K562 (cell line): Measurements from ENCODE around the gene GALNT17. TPM values are rescaled to one million over a fixed set of nuclear protein-coding genes. Genes with fewer than 3 reads are reported as not detected.

Experiments used
- ATAC-seq: fragments of 200-7000 bp; cut with Tn5 transposase; 3 replicates; pipeline ENCODE4 v1.9.1; 2020; ENCODE audit warnings: moderate library complexity
- BruUV-seq: library from RNA; stranded (reverse); fragments of 400-500 nt; replicated peaks from 2 replicates; lab custom pipeline; 2021; lab: Mats Ljungman, UMichigan
- CTCF ChIA-PET: fragments of 300-600 bp; formaldehyde crosslinking; extraction: SDS; loops from one replicate; lab custom pipeline; 2021; ENCODE audit warnings: low intra/inter-chr PET ratio; lab: Yijun Ruan, JAX
- POLR2A ChIA-PET: fragments of 300-600, 350-650 bp; sonication (Branson Sonifier 250); formaldehyde crosslinking; extraction: SDS; loops from one replicate; lab custom pipeline; 2021; ENCODE audit warnings: antibody characterized with exemption, inconsistent platforms; lab: Yijun Ruan, JAX
- DNase-seq, 4 experiments: peaks; one replicate each; pipeline versions ENCODE4 v3.0.0 to v3.0.0-alpha.2; 2011 to 2018; ENCODE audit warnings: low spot score in 3 of 4, mixed read lengths in 3 of 4; ENCODE audit errors: extremely low read depth in 1 of 4
- FAIRE-seq: peaks from 2 replicates; lab custom pipeline; 2011; peaks lifted over from hg19 to GRCh38; lab: Jason Lieb, UNC
- H2AFZ ChIP-seq: 2 replicates; pipeline ENCODE4 v1.6.0; 2011; ENCODE audit warnings: low read depth, low read length, control low read depth, inconsistent platforms
- H3K27ac ChIP-seq: fragments of 200-600 bp; 3 replicates; pipeline ENCODE4 v1.8.0; 2011; ENCODE audit warnings: low read depth, mild to moderate bottlenecking, control low read depth, inconsistent platforms, low read length, moderate library complexity, mixed read lengths; ENCODE audit errors: extremely low read depth
- H3K27me3 ChIP-seq, 2 experiments: fragments of 300-600 bp in 1 of 2; 2 replicates in 1 of 2; 3 replicates in 1 of 2; pipeline versions ENCODE4 v1.6.0 to v1.8.0; 2011; ENCODE audit warnings: inconsistent platforms in 2 of 2, low read length in 2 of 2, mild to moderate bottlenecking in 1 of 2, mixed read lengths in 1 of 2, moderate library complexity in 1 of 2; ENCODE audit not compliant: control insufficient read depth in 2 of 2, insufficient read depth in 2 of 2
- H3K36me3 ChIP-seq: fragments of 300-600 bp; 3 replicates; pipeline ENCODE4 v1.8.0; 2011; ENCODE audit warnings: mild to moderate bottlenecking, low read length, inconsistent platforms; ENCODE audit not compliant: control insufficient read depth, insufficient read depth
- H3K4me1 ChIP-seq, 2 experiments: fragments of 200-600 bp in 1 of 2; replicated peaks in 1 of 2; 2 replicates in 1 of 2; 3 replicates in 1 of 2; pipeline versions ENCODE4 v1.5.1 to v1.8.0; 2011; ENCODE audit warnings: inconsistent platforms in 2 of 2, low read length in 2 of 2, mild to moderate bottlenecking in 1 of 2, mixed read lengths in 1 of 2, moderate library complexity in 1 of 2; ENCODE audit not compliant: control insufficient read depth in 2 of 2, insufficient read depth in 2 of 2
- H3K4me2 ChIP-seq: 2 replicates; pipeline ENCODE4 v1.6.1; 2011; ENCODE audit warnings: low read length, control low read depth, inconsistent platforms, mixed read lengths; ENCODE audit not compliant: insufficient read depth
- H3K4me3 ChIP-seq: fragments of 200-600 bp; sonication (generic), shearing (Covaris generic); 2 replicates; pipeline ENCODE4 v1.5.1; 2016; ENCODE audit warnings: control low read depth, inconsistent platforms
- H3K79me2 ChIP-seq: fragments of 200-600 bp; 3 replicates; pipeline ENCODE4 v1.8.0; 2011; ENCODE audit warnings: low read length, inconsistent platforms; ENCODE audit not compliant: control insufficient read depth, insufficient read depth
- H3K9ac ChIP-seq, 2 experiments: 2 replicates each; pipeline versions ENCODE4 v1.6.0 to v1.6.1; 2011; ENCODE audit warnings: low read depth in 2 of 2, low read length in 2 of 2, control low read depth in 1 of 2, inconsistent platforms in 1 of 2, mild to moderate bottlenecking in 1 of 2, mixed read lengths in 1 of 2; ENCODE audit not compliant: insufficient read depth in 1 of 2
- H3K9me1 ChIP-seq: one replicate; pipeline ENCODE4 v1.6.0; 2011; ENCODE audit warnings: inconsistent platforms, mild to moderate bottlenecking, low read length, moderate library complexity; ENCODE audit not compliant: control insufficient read depth, insufficient read depth
- H3K9me3 ChIP-seq: replicated peaks from 2 replicates; pipeline ENCODE4 v1.5.1; 2011; ENCODE audit warnings: low read depth, low read length, inconsistent platforms; ENCODE audit not compliant: control insufficient read depth, insufficient read depth
- H4K20me1 ChIP-seq: replicated peaks from 2 replicates; pipeline ENCODE4 v1.6.1; 2011; ENCODE audit warnings: low read length, inconsistent platforms, mixed read lengths; ENCODE audit not compliant: control insufficient read depth, insufficient read depth
- ATF7 ChIP-seq: fragments of 450-650 bp; IDR thresholded peaks from 2 replicates; pipeline ENCODE4 v1.7.1; 2014; ENCODE audit warnings: mild to moderate bottlenecking, moderate library complexity
- BDP1 ChIP-seq: IDR thresholded peaks from 3 replicates; pipeline ENCODE4 v1.6.1; 2011; ENCODE audit not compliant: insufficient read length, insufficient read depth
- BRF1 ChIP-seq: IDR thresholded peaks from 3 replicates; pipeline ENCODE4 v1.6.1; 2011; ENCODE audit warnings: borderline replicate concordance, mild to moderate bottlenecking; ENCODE audit not compliant: insufficient read length; ENCODE audit errors: extremely low read depth
- CBX5 ChIP-seq: IDR thresholded peaks from 2 replicates; pipeline ENCODE4 v1.6.1; 2014; ENCODE audit warnings: low read depth, borderline replicate concordance
- CREB3 ChIP-seq: fragments of 450-650 bp; conservative IDR thresholded peaks from 2 replicates; pipeline ENCODE4 v1.6.1; 2016; ENCODE audit warnings: missing genetic modification characterization, low read depth, mild to moderate bottlenecking, missing compliant biosample characterization, moderate library complexity
- PRPF4 ChIP-seq: fragments of 200-400 bp; formaldehyde crosslinking; IDR thresholded peaks from one replicate; pipeline ENCODE4 v1.6.1; 2017; ENCODE audit warnings: low read length, low read depth, mild to moderate bottlenecking; ENCODE audit not compliant: insufficient read depth, poor library complexity, severe bottlenecking
- PTBP1 ChIP-seq: fragments of 200-400 bp; formaldehyde crosslinking; IDR thresholded peaks from 2 replicates; pipeline ENCODE4 v1.6.1; 2017; ENCODE audit warnings: low read depth, low read length
- RFX7 ChIP-seq: fragments of 250-450 bp; sonication (Bioruptor Pico); IDR thresholded peaks from 2 replicates; pipeline ENCODE4 v1.5.1; 2021; ENCODE audit warnings: mild to moderate bottlenecking
- TAF9B ChIP-seq: fragments of 450-650 bp; IDR thresholded peaks from 2 replicates; pipeline ENCODE4 v1.6.1; 2018; ENCODE audit warnings: mild to moderate bottlenecking; ENCODE audit not compliant: partially characterized antibody
- ZNF165 ChIP-seq: fragments of 250-450 bp; sonication (Bioruptor Pico); IDR thresholded peaks from 2 replicates; pipeline ENCODE4 v1.4.0; 2020; ENCODE audit warnings: borderline replicate concordance
- ZNF197 ChIP-seq: fragments of 200-800 bp; sonication (Bioruptor generic); IDR thresholded peaks from 2 replicates; pipeline ENCODE4 v1.6.1; 2016; ENCODE audit warnings: low read depth, missing genetic modification characterization, missing compliant biosample characterization
- ZNF318 ChIP-seq, 2 experiments: fragments of 450-650 bp; IDR thresholded peaks; 2 replicates each; pipeline ENCODE4 v1.6.1; 2016; ENCODE audit warnings: mild to moderate bottlenecking in 2 of 2, borderline replicate concordance in 1 of 2, low read depth in 1 of 2, moderate library complexity in 1 of 2
- ZNF695 ChIP-seq: fragments of 450-650 bp; formaldehyde crosslinking; IDR thresholded peaks from 2 replicates; pipeline ENCODE4 v1.4.0; 2020; ENCODE audit warnings: mild to moderate bottlenecking, moderate library complexity
- WGBS: fragments of 100-300 bp; shearing (Covaris generic); methylation state at CpG from one replicate; pipeline ENCODE4 v1.1.6; 2016; ENCODE audit warnings: low coverage, mixed read lengths; ENCODE audit not compliant: insufficient coverage; ENCODE audit errors: missing lambda C conversion rate; 5-methylcytosine and 5-hydroxymethylcytosine counted together
- in situ Hi-C: fragments of 300-500 bp; cut with MboI; formaldehyde crosslinking; loops from 4 replicates; pipeline ENCODE4 v1.15.0; 2018; ENCODE audit warnings: inconsistent platforms, mixed read lengths
- intact Hi-C: fragments of 100-400 bp; cut with micrococcal nuclease; formaldehyde crosslinking; loops from 2 replicates; pipeline ENCODE4 v1.14.2; 2022
- polyA plus RNA-seq, 8 experiments: library from polyadenylated mRNA; depleted of rRNA in 4 of 8; stranded (reverse) in 5 of 8; unstranded in 3 of 8; fragments of >200 nt; fragmentation: Nextera tagmentation in 2 of 8; fragmentation: Illumina TruSeq in 1 of 8; extraction: Ambion mirVana in 2 of 8; extraction: Trizol in 1 of 8; gene quantifications; 2 replicates each; pipeline versions ENCODE4 v1.2.1 to v1.2.3, GENCODE V29; 2011 to 2014; ENCODE audit warnings: inconsistent platforms in 1 of 8, missing spikeins in 1 of 8
- total RNA-seq, 7 experiments: library from RNA; depleted of rRNA in 6 of 7; stranded (reverse); fragments of >200 nt in 6 of 7; fragmentation: Illumina TruSeq in 2 of 7; extraction: Trizol in 2 of 7; gene quantifications; 2 replicates each; pipeline versions ENCODE4 v1.2.1 to v1.2.3, GENCODE V29; 2011 to 2021; ENCODE audit warnings: low replicate concordance in 1 of 7

Gene GALNT17
- total and polyA plus RNA-seq, 9 of the 15 experiments (the other 6 are each of a cell fraction or from before 2014, with no cell fraction given): not detected

DNA sequence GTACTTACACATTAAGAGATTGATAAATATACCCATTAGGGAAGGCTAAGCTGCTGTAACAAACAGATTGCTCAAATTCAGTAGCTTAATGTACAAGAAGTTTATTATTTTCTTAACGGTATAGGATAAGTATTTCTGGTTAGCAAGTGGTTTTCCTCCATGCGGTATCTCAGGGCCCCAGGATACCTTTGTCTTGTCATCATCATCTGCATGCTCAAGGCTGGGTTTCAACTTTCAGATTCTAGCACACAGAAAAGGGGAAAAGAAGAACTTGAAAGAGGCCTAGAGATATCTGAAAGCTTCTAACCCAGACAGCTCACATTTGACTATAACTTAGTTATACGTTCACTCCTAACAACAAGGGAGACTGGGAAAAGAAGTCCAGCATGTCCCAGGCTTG, 11.8 kb upstream of the GALNT17 start:
- in situ Hi-C loops: no loop called here
- ChIA-PET POLR2A (interaction anchor here (0.6 kb wide), 1 partner anchor 565 kb away, joined by 5 read pairs; no protein-coding TSS in a partner anchor), CTCF (no interaction called here)
- WGBS: 0% methylated on average over 3 of the region's 3 CpGs
- H3K4me2 ChIP-seq: no peak overlapping the region
- no peaks in the 10 kb centered on the region for H3K9me3 ChIP-seq
- H3K4me3 ChIP-seq: no peak overlapping the region
- H2AFZ ChIP-seq: no peak overlapping the region
- ATAC-seq (no peak), FAIRE-seq (no peak), DNase-seq (no peak)
- no peak overlapping the region for H3K9ac ChIP-seq
- intact Hi-C loops: no loop called here
- peaks cover 0 to 7% of the 10 kb centered on the region in 2 experiments; a peak in 2 of 5 replicates for H3K27me3 ChIP-seq
- H3K27ac ChIP-seq: no peak overlapping the region
- H3K36me3 ChIP-seq: no peaks in the 10 kb centered on the region
- no peaks in the 10 kb centered on the region for H4K20me1 ChIP-seq
- no peaks in the 10 kb centered on the region for H3K79me2 ChIP-seq
- no peaks in the 10 kb centered on the region for H3K9me1 ChIP-seq
- BruUV-seq: no TSS peak
- no peaks in the 10 kb centered on the region for H3K4me1 ChIP-seq
- TF ChIP-seq RFX7 (CRISPR knock-in tag): no peak
- TF ChIP-seq TAF9B: no peak
- TF ChIP-seq ZNF318 (IDR thresholded peaks at IDR 0.05; ENCODE audit: borderline replicate concordance in 1 of 2, low read depth in 1 of 2): no peak
- no peak for TF ChIP-seq PRPF4
- TF ChIP-seq PTBP1: no peak
- TF ChIP-seq BRF1: no peak
- TF ChIP-seq ATF7: no peak
- TF ChIP-seq ZNF197 (CRISPR knock-in tag): no peak
- no peak for TF ChIP-seq ZNF695 (CRISPR knock-in tag)
- no peak for TF ChIP-seq CBX5
- no peak for TF ChIP-seq CREB3 (tag)
- TF ChIP-seq ZNF165: no peak
- no peak for TF ChIP-seq BDP1
